H7 (cell line): ENCODE results near the gene MED15. TPM values are rescaled to one million over a fixed set of nuclear protein-coding genes. Genes with fewer than 3 reads are reported as not detected.
"Not testable (repeated sequence)": the region's sequence is repeated elsewhere in the genome, so short reads cannot be mapped to it uniquely, and the experiment has no call there.

Source experiments
- DNase-seq: peaks from one replicate; pipeline ENCODE4 v3.0.0; 2012
- H3K27me3 ChIP-seq: 2 replicates; pipeline ENCODE4 v1.6.0; 2011; ENCODE audit warnings: mild to moderate bottlenecking, low read length; ENCODE audit not compliant: control insufficient read depth, insufficient read depth
- H3K36me3 ChIP-seq: replicated peaks from 2 replicates; pipeline ENCODE4 v1.5.1; 2011; ENCODE audit warnings: low read length; ENCODE audit not compliant: control insufficient read depth, insufficient read depth
- H3K4me3 ChIP-seq: 2 replicates; pipeline ENCODE4 v1.5.1; 2011; ENCODE audit warnings: low read depth, mild to moderate bottlenecking, control low read depth, low read length, moderate library complexity; ENCODE audit not compliant: insufficient read depth
- total RNA-seq: library from RNA; depleted of rRNA; stranded (reverse); fragments of >200 nt; shearing (Covaris generic); gene quantifications from 2 replicates; pipeline ENCODE4 v1.2.3, GENCODE V29; 2014; rRNA removed

MED15 gene, protein sequence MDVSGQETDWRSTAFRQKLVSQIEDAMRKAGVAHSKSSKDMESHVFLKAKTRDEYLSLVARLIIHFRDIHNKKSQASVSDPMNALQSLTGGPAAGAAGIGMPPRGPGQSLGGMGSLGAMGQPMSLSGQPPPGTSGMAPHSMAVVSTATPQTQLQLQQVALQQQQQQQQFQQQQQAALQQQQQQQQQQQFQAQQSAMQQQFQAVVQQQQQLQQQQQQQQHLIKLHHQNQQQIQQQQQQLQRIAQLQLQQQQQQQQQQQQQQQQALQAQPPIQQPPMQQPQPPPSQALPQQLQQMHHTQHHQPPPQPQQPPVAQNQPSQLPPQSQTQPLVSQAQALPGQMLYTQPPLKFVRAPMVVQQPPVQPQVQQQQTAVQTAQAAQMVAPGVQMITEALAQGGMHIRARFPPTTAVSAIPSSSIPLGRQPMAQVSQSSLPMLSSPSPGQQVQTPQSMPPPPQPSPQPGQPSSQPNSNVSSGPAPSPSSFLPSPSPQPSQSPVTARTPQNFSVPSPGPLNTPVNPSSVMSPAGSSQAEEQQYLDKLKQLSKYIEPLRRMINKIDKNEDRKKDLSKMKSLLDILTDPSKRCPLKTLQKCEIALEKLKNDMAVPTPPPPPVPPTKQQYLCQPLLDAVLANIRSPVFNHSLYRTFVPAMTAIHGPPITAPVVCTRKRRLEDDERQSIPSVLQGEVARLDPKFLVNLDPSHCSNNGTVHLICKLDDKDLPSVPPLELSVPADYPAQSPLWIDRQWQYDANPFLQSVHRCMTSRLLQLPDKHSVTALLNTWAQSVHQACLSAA
- total RNA-seq: 24.4 and 25.3 TPM in 2 replicates

DNA sequence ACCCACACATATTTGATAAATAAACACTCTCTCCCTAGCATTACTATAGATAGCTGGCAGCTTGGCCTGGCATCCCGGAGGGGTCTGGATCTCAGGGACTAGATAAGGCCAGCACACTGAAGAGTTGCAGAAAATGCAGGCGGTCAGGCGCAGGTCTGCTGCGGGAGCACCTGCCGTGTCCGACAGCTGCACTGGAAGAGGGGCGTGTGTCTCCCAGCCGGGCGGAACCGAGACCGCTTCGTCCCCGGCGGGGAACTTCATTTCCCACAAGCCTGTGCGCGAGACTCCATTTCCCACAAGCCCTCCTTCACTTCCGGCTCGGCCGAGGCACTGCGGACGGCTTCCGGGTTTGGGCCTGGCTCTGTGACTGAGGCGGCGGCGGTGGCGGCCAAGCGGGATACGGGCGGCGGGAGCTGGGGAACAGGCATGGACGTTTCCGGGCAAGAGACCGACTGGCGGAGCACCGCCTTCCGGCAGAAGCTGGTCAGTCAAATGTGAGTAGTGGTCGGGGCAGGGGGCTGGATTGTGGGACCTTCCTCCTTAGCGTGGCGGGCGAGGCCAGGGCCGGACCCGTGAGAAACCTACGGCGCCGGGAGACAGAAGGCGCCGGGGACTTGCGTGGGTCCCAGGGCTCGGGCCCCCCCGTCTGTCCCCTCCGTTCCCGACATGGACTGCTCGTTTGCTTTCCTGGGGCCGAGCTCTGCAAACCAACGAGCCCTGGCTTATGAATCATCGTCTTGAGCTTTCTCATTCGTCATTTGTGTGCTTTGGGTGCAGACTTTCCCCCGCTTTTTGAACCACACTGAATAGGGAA is at the start of gene MED15:
TSS of gene MED15 (plus strand) at position 358 of the 814 bp plus-strand sequence. CDS start at position 427, 69 bp downstream.
- Histone ChIP-seq H3K27me3 (no peaks in the 10 kb centered on the region), H3K36me3 (no peaks in the 10 kb centered on the region), H3K4me3 (peak within 1 kb of the TSS; percentile 97)
- DNase-seq: peak; percentile 94

DNA sequence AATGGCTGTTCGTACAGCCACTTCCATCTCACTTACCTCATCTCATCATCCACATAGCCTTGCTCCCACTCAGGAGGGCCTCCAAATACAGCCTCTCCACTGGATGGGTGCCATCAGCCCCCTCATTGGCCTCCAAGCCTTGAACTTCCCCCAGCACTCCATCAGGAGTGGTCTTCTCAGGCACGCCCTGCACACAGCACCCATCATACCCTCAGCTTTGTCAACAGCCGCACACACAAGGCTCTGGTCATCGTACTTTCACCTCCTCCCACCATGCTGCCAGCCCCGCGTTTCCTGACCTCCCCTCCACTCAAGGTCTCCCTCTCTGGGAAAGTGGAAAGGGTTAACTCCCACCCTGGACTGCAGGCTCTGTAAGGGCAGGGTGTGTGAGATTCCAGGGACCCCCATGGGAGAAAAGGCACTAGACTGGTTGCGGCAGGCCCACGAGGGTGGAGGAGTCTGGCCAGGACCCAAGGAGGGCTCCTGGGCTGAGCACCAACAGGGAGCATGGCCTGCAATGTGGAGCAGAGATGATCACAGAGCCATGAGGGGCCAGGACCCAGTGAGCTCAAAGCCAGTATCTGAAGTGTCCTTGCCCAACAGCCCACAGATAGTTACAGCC is 48.8 kb upstream of the MED15 start:
- H3K36me3 ChIP-seq: no peaks in the 10 kb centered on the region
- H3K27me3 ChIP-seq: no peaks in the 10 kb centered on the region
- no peak for DNase-seq
- no peak overlapping the region for H3K4me3 ChIP-seq

DNA sequence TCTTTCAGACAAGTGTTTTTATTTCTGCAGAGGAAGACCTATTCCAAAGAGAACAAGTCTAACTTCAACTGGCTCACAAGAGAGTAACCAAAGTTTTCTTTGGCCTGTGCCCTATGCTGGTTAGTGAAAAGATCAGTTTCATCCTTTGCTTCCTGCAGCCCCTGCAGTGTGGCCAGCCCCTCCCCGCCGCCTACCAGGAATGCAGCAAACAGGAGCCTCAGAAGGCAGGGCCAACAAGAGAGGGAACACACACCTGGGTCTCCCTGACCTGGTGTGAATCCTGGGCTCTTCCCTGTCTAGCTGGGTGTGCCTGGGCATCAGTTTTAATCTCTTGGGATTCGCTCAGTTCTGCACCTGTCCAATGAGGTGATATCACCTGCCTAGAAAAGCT is 48.3 kb upstream of the MED15 start:
- no peak for DNase-seq
- H3K36me3 ChIP-seq: no peaks in the 10 kb centered on the region

DNA sequence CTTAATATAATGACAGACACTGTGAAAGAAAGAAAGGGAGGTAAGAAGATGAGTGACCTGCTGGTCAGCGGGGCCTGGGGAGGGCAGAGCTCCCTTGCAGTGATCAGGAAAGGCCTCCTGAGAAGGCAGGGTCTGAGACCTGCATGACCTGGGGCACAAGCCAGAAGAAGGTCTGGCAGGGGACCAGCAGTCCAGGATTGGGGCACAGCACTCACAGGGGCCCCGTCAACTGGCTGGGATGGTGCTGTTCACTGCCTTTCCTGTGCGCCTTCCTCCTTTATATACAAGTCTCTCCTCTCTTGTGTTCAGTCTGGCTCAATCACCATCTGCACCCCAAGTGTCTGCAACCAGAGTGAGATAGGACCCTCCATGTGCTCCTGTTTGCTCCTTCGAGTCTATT is 47.5 kb upstream of the MED15 start:
- H3K27me3 ChIP-seq: no peaks in the 10 kb centered on the region
- no peak overlapping the region for H3K4me3 ChIP-seq
- no peak for DNase-seq
- H3K36me3 ChIP-seq: no peaks in the 10 kb centered on the region

More for the DNA sequence above, 48.3 kb upstream of the MED15 start:
- H3K27me3 ChIP-seq: no peaks in the 10 kb centered on the region
- no peak overlapping the region for H3K4me3 ChIP-seq

DNA sequence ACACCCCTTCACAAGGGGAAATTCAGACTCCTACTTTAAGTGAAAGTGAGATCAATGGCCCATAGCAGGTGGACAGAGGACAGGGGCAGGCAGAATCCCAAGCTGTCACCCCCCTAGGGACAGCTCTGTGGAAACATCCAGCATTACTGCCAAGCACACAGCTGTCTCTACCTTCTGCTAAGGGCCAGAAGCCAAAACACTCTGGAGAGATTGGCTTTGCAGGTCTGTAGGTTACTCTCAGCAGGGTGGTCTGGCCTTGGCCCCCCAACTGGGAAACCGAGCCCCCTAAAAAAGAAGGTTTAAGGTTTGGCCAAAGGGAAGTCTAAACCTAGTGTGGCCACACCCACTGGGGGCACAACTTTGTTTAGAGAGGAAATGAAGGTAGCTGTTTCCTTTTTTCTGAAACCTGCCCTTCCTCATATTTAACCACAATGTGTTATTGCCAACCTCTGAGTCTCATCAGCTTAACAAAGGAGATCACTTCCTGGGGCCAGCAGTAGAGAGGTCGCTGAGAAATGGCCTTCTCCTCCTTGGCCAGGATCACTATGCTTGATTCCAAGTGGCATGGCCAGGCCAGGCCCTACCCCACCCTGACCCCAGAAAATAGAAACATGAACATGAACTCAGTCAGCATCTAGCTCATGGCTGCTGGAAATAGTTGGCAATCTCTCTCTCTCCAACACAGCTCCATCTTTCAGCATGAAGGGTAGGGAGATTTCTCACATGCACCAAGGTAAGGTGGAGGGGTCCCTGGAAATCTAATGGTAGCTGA is 43.9 kb upstream of the MED15 start:
- Histone ChIP-seq H3K27me3 (no peaks in the 10 kb centered on the region), H3K36me3 (peaks cover 1% of the 10 kb centered on the region; the same call in 1 of the 2 replicates), H3K4me3 (no peak overlapping the region)
- DNase-seq: no peak

DNA sequence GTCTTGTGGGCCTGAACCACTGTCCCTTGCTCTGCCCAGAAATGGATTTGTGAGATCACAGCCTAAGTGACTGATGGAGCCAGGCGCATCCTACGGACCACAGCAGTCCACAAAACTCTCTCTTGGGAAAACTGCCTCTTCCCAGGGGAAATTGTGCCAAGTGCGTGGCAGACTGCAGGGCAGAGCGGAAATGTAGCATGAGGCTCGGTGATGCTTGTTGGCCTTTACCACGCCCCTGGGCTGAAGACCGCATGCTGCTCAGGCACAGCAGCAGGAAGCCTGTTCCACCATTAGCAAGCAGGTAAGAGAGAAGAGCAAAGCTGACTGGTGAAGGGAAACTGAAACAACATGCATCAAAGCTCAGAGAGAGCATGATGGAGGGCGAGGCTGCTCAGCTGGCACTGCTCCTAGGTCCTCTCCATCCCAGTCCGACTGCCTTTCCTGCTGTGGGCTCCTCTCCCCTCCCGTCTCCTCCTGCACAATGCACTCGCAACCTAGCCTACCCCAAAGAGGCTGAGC is 43.3 kb upstream of the MED15 start:
- H3K36me3 ChIP-seq: peaks cover 1% of the 10 kb centered on the region; the same call in 1 of the 2 replicates
- H3K4me3 ChIP-seq: no peak overlapping the region
- no peak for DNase-seq
- no peaks in the 10 kb centered on the region for H3K27me3 ChIP-seq

DNA sequence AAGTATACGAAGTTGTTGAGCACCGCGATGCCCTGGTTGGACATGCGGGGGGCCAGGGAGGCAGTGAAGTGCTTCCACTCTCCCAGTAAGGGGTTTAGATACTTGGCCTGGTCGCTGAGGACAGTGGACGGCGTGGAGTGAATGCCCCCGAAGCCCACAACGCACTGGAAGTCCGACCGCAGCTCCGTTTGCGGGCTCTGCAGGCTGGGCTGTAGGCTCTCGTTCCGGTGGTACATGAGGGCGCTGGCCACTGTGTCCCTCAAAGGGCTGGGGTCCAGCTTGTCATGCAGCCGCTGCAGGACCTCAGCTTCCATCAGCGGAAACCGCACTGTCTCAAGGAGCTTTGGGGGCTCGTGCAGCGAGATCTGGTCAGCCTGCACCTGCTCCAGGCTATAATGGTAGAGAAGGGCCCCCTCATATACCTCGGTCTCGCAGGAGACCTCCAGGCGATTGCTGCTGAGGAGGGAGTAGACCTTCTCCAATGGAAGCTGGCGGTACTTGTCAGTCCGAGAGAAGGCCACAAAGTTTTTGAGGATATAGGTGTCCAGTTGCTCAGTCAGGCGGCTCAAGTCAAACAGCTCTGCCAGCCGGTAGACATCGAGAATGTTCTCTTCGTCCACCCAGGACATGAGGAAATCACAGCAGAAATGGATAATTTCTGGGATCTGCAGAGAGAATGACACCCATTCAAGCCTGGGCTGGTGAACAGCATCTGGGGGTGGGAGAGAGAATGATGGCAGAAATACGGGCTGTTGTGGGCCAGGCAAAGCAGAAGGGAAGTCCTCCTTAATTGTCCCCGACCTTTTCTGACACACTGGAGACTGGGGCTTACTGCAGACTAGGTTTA is 42.3 kb upstream of the MED15 start:
- no peak for DNase-seq
- H3K4me3 ChIP-seq: no peak overlapping the region
- H3K27me3 ChIP-seq: no peaks in the 10 kb centered on the region
- H3K36me3 ChIP-seq: peaks cover 1% of the 10 kb centered on the region; the same call in 1 of the 2 replicates

DNA sequence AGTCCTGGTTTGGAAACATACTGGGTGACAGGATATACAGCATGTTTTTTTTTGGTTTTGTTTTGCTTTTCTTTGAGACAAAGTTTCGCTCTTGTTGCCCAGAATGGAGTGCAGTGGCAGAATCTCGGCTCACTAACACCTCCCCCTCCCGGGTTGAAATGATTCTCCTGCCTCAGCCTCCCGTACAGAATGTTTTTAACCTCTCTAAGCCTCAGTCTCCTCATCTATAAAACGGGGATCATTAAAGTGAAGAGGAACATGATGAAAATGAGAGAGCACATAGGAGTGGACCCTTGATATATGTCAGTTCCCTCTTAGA is 41.7 kb upstream of the MED15 start:
- Histone ChIP-seq H3K27me3 (no peaks in the 10 kb centered on the region), H3K4me3 (no peak overlapping the region)

DNA sequence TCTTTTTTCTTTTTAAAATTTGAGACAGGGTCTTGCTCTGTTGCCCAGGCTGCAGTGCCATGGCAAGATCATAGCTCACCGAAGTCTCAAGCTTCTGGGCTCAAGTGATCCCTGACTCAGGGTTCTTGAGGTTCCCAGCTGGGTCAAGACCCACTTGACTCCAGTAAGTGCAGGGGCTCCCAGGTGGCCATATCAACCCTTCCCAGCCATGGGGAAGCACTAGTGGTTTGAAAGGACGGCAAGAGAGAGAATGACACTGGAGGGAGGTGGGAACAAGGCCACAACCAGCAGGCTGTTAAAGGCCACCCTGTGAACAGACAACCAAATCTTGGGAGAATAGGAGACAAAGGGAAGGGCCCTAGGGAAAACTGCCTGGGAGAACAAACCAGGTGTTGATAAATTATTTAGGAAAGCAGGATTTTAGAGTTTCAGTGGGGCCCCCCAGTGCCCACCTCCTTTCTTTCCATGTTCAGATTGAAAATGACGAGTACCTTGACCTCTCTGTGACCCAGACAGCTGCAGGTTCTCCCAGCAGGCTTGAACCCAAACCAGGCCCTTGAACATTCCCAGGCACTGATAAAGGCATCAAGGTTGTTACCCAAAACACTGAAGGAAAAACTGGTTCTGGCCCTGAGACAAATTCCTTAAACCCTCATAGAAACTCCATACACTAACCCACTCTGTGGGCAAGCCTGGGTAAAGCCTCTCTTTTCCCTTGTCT is 40.6 kb upstream of the MED15 start:
- peaks cover 3% of the 10 kb centered on the region for H3K36me3 ChIP-seq
- DNase-seq: no peak
- H3K4me3 ChIP-seq: no peak overlapping the region
- no peaks in the 10 kb centered on the region for H3K27me3 ChIP-seq

More for the DNA sequence above, 41.7 kb upstream of the MED15 start:
- peaks cover 1% of the 10 kb centered on the region; the same call in 1 of the 2 replicates for H3K36me3 ChIP-seq
- DNase-seq: no peak

DNA sequence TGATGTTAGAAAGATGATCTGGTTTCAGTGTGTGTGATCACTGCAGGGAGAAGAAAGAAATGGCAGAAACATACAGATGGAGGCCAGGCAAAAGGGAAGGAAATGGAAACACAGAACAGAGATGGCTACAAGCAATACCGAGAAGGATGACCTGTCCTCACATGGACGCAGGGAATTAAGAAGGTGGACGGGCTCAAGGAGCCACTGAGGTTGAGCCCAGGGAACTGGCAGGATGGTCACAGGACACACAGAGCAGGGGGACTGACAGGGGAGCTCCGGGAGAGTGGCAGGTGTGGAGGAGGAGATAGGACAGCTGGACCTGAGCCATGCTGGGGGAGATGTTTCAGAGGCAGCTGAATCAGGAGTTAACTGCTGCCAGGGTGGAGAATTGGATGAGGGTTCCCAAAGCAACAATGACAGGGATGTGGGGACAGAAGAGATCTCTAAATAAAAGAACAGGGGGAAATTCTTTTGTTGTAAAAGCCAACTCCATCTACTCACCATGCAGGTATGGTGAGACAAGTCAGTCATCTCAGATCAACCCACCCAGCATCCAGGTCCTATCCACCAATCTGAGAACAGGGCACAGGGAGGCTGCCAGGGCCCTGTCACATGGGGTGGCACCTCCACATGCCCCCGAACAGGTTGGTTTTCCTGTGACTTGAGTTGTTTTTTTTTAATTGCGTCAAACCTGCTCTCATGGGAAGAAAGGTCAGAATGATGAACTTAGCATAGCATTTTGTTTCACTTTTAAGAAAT is 38.1 kb upstream of the MED15 start:
- H3K36me3 ChIP-seq: peaks cover 3% of the 10 kb centered on the region
- DNase-seq: no peak
- H3K4me3 ChIP-seq: no peak overlapping the region
- no peaks in the 10 kb centered on the region for H3K27me3 ChIP-seq

DNA sequence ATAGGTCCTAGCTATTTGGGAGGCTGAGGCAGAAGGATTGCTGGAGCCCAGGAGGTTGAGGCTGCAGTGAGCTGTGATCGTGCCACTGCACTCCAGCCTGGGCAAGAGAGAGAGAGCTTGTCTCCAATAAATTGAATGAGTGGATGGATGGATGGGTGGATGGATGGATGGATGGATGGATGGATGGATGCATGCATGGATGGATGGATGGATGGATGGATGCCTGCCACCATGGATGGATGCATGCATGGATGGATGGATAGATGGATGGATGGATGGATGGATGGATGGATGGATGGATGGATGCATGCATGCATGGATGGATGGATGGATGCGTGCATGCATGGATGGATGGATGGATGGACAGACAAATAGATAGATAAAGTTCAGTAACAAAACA is 36.9 kb upstream of the MED15 start:
- not testable (repeated sequence) for DNase-seq, H3K4me3 ChIP-seq, H3K36me3 ChIP-seq, H3K27me3 ChIP-seq
